GM23248 (cell line): Measurements from ENCODE around the gene KCNJ10.

ENCODE experiments used
- EZH2 ChIP-seq: fragments of 200-600 bp; sonication (generic); IDR thresholded peaks from 2 replicates; pipeline ENCODE4 v1.6.1; 2018; ENCODE audit warnings: antibody characterized with exemption, mild to moderate bottlenecking; ENCODE audit not compliant: insufficient read depth, poor library complexity, severe bottlenecking
- EZH2phosphoT487 ChIP-seq: fragments of 200-600 bp; sonication (generic); IDR thresholded peaks from 2 replicates; pipeline ENCODE4 v1.6.1; 2018; ENCODE audit warnings: antibody characterized with exemption, moderate library complexity, mild to moderate bottlenecking, low read depth; ENCODE audit not compliant: insufficient read depth

DNA sequence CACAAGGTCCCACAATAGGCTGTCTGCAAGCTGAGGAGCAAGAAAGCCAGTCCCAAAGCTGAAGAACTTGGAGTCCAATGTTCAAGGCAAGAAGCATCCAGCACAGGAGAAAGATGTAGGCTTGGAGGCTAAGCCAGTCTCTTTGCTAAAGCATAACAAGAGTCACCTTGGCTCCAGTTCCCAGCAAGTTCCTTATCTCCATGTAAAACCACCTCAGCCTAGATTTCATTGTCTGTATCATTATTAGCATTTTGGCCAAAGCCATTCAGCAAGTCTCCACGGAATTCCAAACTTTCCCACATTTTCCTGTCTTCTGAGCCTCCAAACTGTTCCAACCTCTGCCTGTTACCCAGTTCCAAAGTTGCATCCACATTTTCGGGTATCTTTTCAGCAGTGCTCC, 75.1 kb downstream of the KCNJ10 start:
- TF ChIP-seq EZH2 (no peak), EZH2phosphoT487 (no peak)
